IMR-90 (cell line): ENCODE data around the gene CFD. TPM values are rescaled to one million over a fixed set of nuclear protein-coding genes. Genes with fewer than 3 reads are reported as not detected.

Experiments
- ATAC-seq: fragments of 200-7000 bp; cut with Tn5 transposase; 2 replicates; pipeline ENCODE4 v1.9.1; 2020; ENCODE audit warnings: low read depth, mild to moderate bottlenecking, moderate library complexity
- BruUV-seq: library from RNA; stranded (reverse); fragments of 400-500 nt; replicated peaks from 2 replicates; lab custom pipeline; 2021; lab: Mats Ljungman, UMichigan
- CTCF ChIA-PET: fragments of 300-600 bp; formaldehyde crosslinking; extraction: SDS; loops from one replicate; lab custom pipeline; 2021; ENCODE audit warnings: antibody characterized with exemption; lab: Yijun Ruan, JAX
- POLR2A ChIA-PET: fragments of 300-600 bp; sonication (Branson Sonifier 250); formaldehyde crosslinking; loops from one replicate; lab custom pipeline; 2022; ENCODE audit warnings: antibody characterized with exemption; ENCODE audit not compliant: unreplicated experiment; lab: Charles Lee
- DNase-seq: peaks from one replicate; pipeline ENCODE4 v3.0.0; 2013
- H2AFZ ChIP-seq: replicated peaks from 2 replicates; pipeline ENCODE3; 2013; ENCODE audit warnings: low read length, mild to moderate bottlenecking; ENCODE audit not compliant: poor library complexity
- H2AK5ac ChIP-seq: 2 replicates; pipeline ENCODE4 v1.6.1; 2013; ENCODE audit warnings: low read depth, low read length, inconsistent platforms
- H2AK9ac ChIP-seq: replicated peaks from 2 replicates; pipeline ENCODE3; 2013; ENCODE audit warnings: mild to moderate bottlenecking, low read depth, low read length, moderate library complexity; ENCODE audit not compliant: poor library complexity
- H2BK120ac ChIP-seq: 2 replicates; pipeline ENCODE4 v1.6.1; 2013; ENCODE audit warnings: low read depth, low read length, inconsistent platforms
- H2BK15ac ChIP-seq: 3 replicates; pipeline ENCODE4 v1.6.1; 2013; ENCODE audit warnings: low read depth, low read length, inconsistent platforms
- H2BK20ac ChIP-seq: 2 replicates; pipeline ENCODE4 v1.6.1; 2013; ENCODE audit warnings: low read depth, mild to moderate bottlenecking, inconsistent platforms, low read length, moderate library complexity
- H2BK5ac ChIP-seq: 2 replicates; pipeline ENCODE4 v1.6.1; 2013; ENCODE audit warnings: mild to moderate bottlenecking, low read depth, low read length, inconsistent platforms; ENCODE audit not compliant: poor library complexity, severe bottlenecking
- H3K14ac ChIP-seq: replicated peaks from 2 replicates; pipeline ENCODE4 v1.6.1; 2013; ENCODE audit warnings: low read depth, low read length, inconsistent platforms
- H3K18ac ChIP-seq: 2 replicates; pipeline ENCODE4 v1.6.1; 2013; ENCODE audit warnings: low read depth, low read length, control low read depth
- H3K23ac ChIP-seq: 2 replicates; pipeline ENCODE4 v1.6.1; 2013; ENCODE audit warnings: low read depth, low read length, inconsistent platforms
- H3K27ac ChIP-seq: 2 replicates; pipeline ENCODE4 v1.5.1; 2013; ENCODE audit warnings: mild to moderate bottlenecking, control low read depth, low read length; ENCODE audit not compliant: insufficient read depth
- H3K27me3 ChIP-seq: 2 replicates; pipeline ENCODE4 v1.6.1; 2013; ENCODE audit warnings: low read length; ENCODE audit not compliant: control insufficient read depth, insufficient read depth
- H3K36me3 ChIP-seq: 2 replicates; pipeline ENCODE4 v1.6.1; 2013; ENCODE audit warnings: low read length, mixed read lengths; ENCODE audit not compliant: control insufficient read depth, insufficient read depth
- H3K4ac ChIP-seq: 2 replicates; pipeline ENCODE4 v1.6.1; 2013; ENCODE audit warnings: low read depth, low read length, inconsistent platforms
- H3K4me1 ChIP-seq: 2 replicates; pipeline ENCODE4 v1.6.1; 2013; ENCODE audit warnings: low read length, mixed read lengths; ENCODE audit not compliant: control insufficient read depth, insufficient read depth
- H3K4me2 ChIP-seq: 2 replicates; pipeline ENCODE4 v1.6.1; 2013; ENCODE audit warnings: low read depth, mild to moderate bottlenecking, control low read depth, low read length, moderate library complexity
- H3K4me3 ChIP-seq: 2 replicates; pipeline ENCODE4 v1.5.1; 2013; ENCODE audit warnings: low read depth, mild to moderate bottlenecking, control low read depth, low read length, moderate library complexity; ENCODE audit not compliant: insufficient read depth
- H3K56ac ChIP-seq: 2 replicates; pipeline ENCODE4 v1.6.1; 2013; ENCODE audit warnings: low read length, inconsistent platforms; ENCODE audit not compliant: insufficient read depth; ENCODE audit errors: extremely low read depth
- H3K79me1 ChIP-seq, 2 experiments: 2 replicates each; pipeline ENCODE4 v1.6.1; 2013; ENCODE audit warnings: low read length in 2 of 2, inconsistent platforms in 1 of 2, low read depth in 1 of 2
- H3K9ac ChIP-seq: 2 replicates; pipeline ENCODE4 v1.6.1; 2013; ENCODE audit warnings: low read depth, low read length, control low read depth
- H3K9me1 ChIP-seq: 2 replicates; pipeline ENCODE4 v1.6.1; 2013; ENCODE audit warnings: low read length, inconsistent platforms; ENCODE audit not compliant: insufficient read depth
- H3K9me3 ChIP-seq: 2 replicates; pipeline ENCODE4 v1.6.1; 2013; ENCODE audit warnings: low read length; ENCODE audit not compliant: control insufficient read depth, insufficient read depth
- H4K20me1 ChIP-seq: 2 replicates; pipeline ENCODE4 v1.6.1; 2013; ENCODE audit warnings: low read length, inconsistent platforms; ENCODE audit not compliant: insufficient read depth
- H4K5ac ChIP-seq: 2 replicates; pipeline ENCODE4 v1.6.1; 2013; ENCODE audit warnings: mild to moderate bottlenecking, low read depth, low read length, control low read depth
- H4K8ac ChIP-seq, 2 experiments: 2 replicates each; pipeline ENCODE4 v1.6.1; 2013; ENCODE audit warnings: low read depth in 2 of 2, low read length in 2 of 2, control low read depth in 1 of 2, inconsistent platforms in 1 of 2
- H4K91ac ChIP-seq: 2 replicates; pipeline ENCODE4 v1.6.1; 2013; ENCODE audit warnings: low read depth, low read length, inconsistent platforms; ENCODE audit not compliant: insufficient read depth
- BHLHE40 ChIP-seq: fragments of 150-350 bp; IDR thresholded peaks from 2 replicates; pipeline ENCODE4 v1.6.1; 2016; ENCODE audit warnings: mild to moderate bottlenecking, low read depth, low read length
- FOS ChIP-seq: fragments of 150-350 bp; IDR thresholded peaks from 2 replicates; pipeline ENCODE4 v1.6.1; 2016; ENCODE audit warnings: low read depth, low read length
- NFE2L2 ChIP-seq: fragments of 150-350 bp; IDR thresholded peaks from 2 replicates; pipeline ENCODE4 v1.6.1; 2016; ENCODE audit warnings: low read depth, mild to moderate bottlenecking, low read length
- RAD21 ChIP-seq: IDR thresholded peaks from 2 replicates; pipeline ENCODE4 v1.6.1; 2012; ENCODE audit warnings: low read length, improper control_type of control experiment
- RFX5 ChIP-seq: IDR thresholded peaks from 2 replicates; pipeline ENCODE4 v1.8.0; 2012; ENCODE audit warnings: low read depth, mild to moderate bottlenecking, low read length, moderate library complexity
- SMC3 ChIP-seq: fragments of 150-350 bp; IDR thresholded peaks from 2 replicates; pipeline ENCODE4 v1.6.1; 2016; ENCODE audit warnings: low read depth, mild to moderate bottlenecking, antibody characterized with exemption, low read length, moderate library complexity
- WGBS, 2 experiments: methylation state at CpG; one replicate each; pipeline versions ENCODE4 v1.1.5 to v1.1.7; 2013; ENCODE audit warnings: missing lambda C conversion rate in 2 of 2; ENCODE audit not compliant: insufficient read length in 1 of 2; ENCODE audit errors: extremely low coverage in 2 of 2; 5-methylcytosine and 5-hydroxymethylcytosine counted together
- dilution Hi-C: fragments of 300-500 bp; cut with HindIII; formaldehyde crosslinking; loops from one replicate; pipeline ENCODE4 v1.14.3; 2018; ENCODE audit warnings: low sequenced_read_pairs; ENCODE audit not compliant: unreplicated experiment
- in situ Hi-C: fragments of 300-500 bp; cut with MboI; formaldehyde crosslinking; loops from 3 replicates; pipeline ENCODE4 v1.14.3; 2019; ENCODE audit warnings: low sequenced_read_pairs, inconsistent platforms, mixed read lengths
- intact Hi-C: fragments of 100-400 bp; cut with micrococcal nuclease; formaldehyde crosslinking; loops from 2 replicates; pipeline ENCODE4 v1.10.0; 2022
- polyA plus RNA-seq, 3 experiments: library from polyadenylated mRNA; depleted of rRNA; stranded (reverse); fragments of >200 nt; gene quantifications; 2 replicates each; pipeline ENCODE4 v1.2.3, GENCODE V29; 2012; ENCODE audit warnings: low replicate concordance in 1 of 3
- total RNA-seq: library from RNA; depleted of rRNA; stranded (reverse); fragments of >200 nt; gene quantifications from 2 replicates; pipeline ENCODE4 v1.2.3, GENCODE V29; 2012
- TF ChIP-seq, protein P1 (sequence below): fragments of 150-350 bp; IDR thresholded peaks from 2 replicates; pipeline ENCODE4 v1.6.1; 2016; ENCODE audit warnings: low read depth, mild to moderate bottlenecking, low read length, moderate library complexity, borderline replicate concordance

The CFD gene
- total and polyA plus RNA-seq, 2 of the 4 experiments (the other 2 are of a cell fraction): 1.4 to 2.8 TPM

DNA sequence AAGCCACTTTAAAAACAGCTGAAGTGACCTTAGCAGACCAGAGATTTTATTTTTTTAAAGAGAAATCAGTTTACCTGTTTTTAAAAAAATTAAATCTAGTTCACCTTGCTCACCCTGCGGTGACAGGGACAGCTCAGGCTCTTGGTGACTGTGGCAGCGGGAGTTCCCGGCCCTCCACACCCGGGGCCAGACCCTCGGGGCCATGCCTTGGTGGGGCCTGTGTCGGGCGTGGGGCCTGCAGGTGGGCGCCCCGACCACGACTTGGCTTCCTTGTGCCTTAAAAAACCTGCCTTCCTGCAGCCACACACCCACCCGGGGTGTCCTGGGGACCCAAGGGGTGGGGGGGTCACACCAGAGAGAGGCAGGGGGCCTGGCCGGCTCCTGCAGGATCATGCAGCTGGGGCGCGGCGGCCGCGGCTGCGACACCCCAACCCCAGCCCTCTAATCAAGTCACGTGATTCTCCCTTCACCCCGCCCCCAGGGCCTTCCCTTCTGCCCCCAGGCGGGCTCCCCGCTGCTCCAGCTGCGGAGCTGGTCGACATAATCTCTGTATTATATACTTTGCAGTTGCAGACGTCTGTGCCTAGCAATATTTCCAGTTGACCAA lies 48.5 kb upstream of the CFD start:
- H3K4ac ChIP-seq: no peak overlapping the region
- ATAC-seq: no peak
- no peak overlapping the region for H2BK15ac ChIP-seq
- H3K79me1 ChIP-seq: peaks cover 11 to 39% of the 10 kb centered on the region in 2 experiments
- no peak overlapping the region for H4K8ac ChIP-seq
- no peak for TF ChIP-seq RFX5
- TF ChIP-seq, protein P1, sequence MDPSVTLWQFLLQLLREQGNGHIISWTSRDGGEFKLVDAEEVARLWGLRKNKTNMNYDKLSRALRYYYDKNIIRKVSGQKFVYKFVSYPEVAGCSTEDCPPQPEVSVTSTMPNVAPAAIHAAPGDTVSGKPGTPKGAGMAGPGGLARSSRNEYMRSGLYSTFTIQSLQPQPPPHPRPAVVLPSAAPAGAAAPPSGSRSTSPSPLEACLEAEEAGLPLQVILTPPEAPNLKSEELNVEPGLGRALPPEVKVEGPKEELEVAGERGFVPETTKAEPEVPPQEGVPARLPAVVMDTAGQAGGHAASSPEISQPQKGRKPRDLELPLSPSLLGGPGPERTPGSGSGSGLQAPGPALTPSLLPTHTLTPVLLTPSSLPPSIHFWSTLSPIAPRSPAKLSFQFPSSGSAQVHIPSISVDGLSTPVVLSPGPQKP: no peak
- TF ChIP-seq SMC3: no peak
- no peak for TF ChIP-seq BHLHE40
- TF ChIP-seq RAD21: no peak
- TF ChIP-seq FOS: no peak
- no peak for TF ChIP-seq NFE2L2
- ChIA-PET POLR2A (no interaction called here), CTCF (no interaction called here)
- H3K4me3 ChIP-seq: no peak overlapping the region
- peaks cover 85% of the 10 kb centered on the region for H3K36me3 ChIP-seq
- WGBS, 2 experiments: 88% methylated on average over 8 of the region's 25 CpGs; no CpG with 5 or more reads in 1 of the 2 experiments
- intact Hi-C loops: no loop called here
- no peaks in the 10 kb centered on the region for H3K27me3 ChIP-seq
- H4K91ac ChIP-seq: no peak overlapping the region
- H2BK5ac ChIP-seq: no peak overlapping the region
- in situ Hi-C loops: no loop called here
- H2AK5ac ChIP-seq: no peak overlapping the region
- H2AFZ ChIP-seq: no peak overlapping the region
- H3K9me1 ChIP-seq: no peaks in the 10 kb centered on the region
- peaks cover 67% of the 10 kb centered on the region for H4K20me1 ChIP-seq
- no peak overlapping the region for H3K18ac ChIP-seq
- no TSS peak for BruUV-seq
- no peak for DNase-seq
- no peaks in the 10 kb centered on the region for H3K9me3 ChIP-seq
- dilution Hi-C loops: no loop called here
- no peak overlapping the region for H2BK120ac ChIP-seq
- no peak overlapping the region for H3K4me2 ChIP-seq
- no peak overlapping the region for H3K56ac ChIP-seq
- no peak overlapping the region for H3K14ac ChIP-seq
- no peaks in the 10 kb centered on the region for H3K4me1 ChIP-seq
- H3K23ac ChIP-seq: no peak overlapping the region
- H3K27ac ChIP-seq: no peak overlapping the region
- no peak overlapping the region for H2AK9ac ChIP-seq
- no peak overlapping the region for H4K5ac ChIP-seq
- no peak overlapping the region for H2BK20ac ChIP-seq
- H3K9ac ChIP-seq: no peak overlapping the region
